Activated CD8-positive, alpha-beta T cell treated with anti-CD3 and anti-CD28 coated beads for 36 hours (primary cell): ENCODE measurements around the gene PEX14. TPM values are rescaled to one million over a fixed set of nuclear protein-coding genes. Genes with fewer than 3 reads are reported as not detected.

Source experiments
- ATAC-seq: fragments of 200-7000 bp; cut with Tn5 transposase; one replicate; pipeline ENCODE4 v1.10.0; 2021; ENCODE audit warnings: mild to moderate bottlenecking, moderate library complexity
- CTCF ChIA-PET: fragments of 350-600 bp; sonication (Branson Sonifier 250); formaldehyde crosslinking; loops from one replicate; lab custom pipeline; 2021; ENCODE audit warnings: antibody characterized with exemption; lab: Charles Lee
- POLR2A ChIA-PET: fragments of 350-600 bp; sonication (Branson Sonifier 250); formaldehyde crosslinking; loops from one replicate; lab custom pipeline; 2021; ENCODE audit warnings: antibody characterized with exemption; lab: Charles Lee
- DNase-seq: peaks from one replicate; pipeline ENCODE4 v3.0.0-alpha.2; 2020
- H3K27ac Mint-ChIP-seq: one replicate; pipeline ENCODE4 v1.8.0; 2021; ENCODE audit warnings: mild to moderate bottlenecking, mixed read lengths
- H3K27me3 Mint-ChIP-seq: one replicate; pipeline ENCODE4 v1.8.0; 2021; ENCODE audit warnings: mixed read lengths
- H3K36me3 Mint-ChIP-seq: one replicate; pipeline ENCODE4 v1.8.0; 2021; ENCODE audit warnings: low read depth, mixed read lengths
- H3K4me1 Mint-ChIP-seq: one replicate; pipeline ENCODE4 v1.8.0; 2021; ENCODE audit warnings: low read depth, mixed read lengths
- H3K4me3 Mint-ChIP-seq: one replicate; pipeline ENCODE4 v1.8.0; 2021; ENCODE audit warnings: mild to moderate bottlenecking, moderate library complexity, mixed read lengths
- H3K9me3 Mint-ChIP-seq: one replicate; pipeline ENCODE4 v1.8.0; 2021; ENCODE audit warnings: mixed read lengths
- intact Hi-C: fragments of 100-400 bp; cut with micrococcal nuclease; formaldehyde crosslinking; loops from one replicate; pipeline ENCODE4 v1.10.0; 2022
- total RNA-seq, 2 experiments: library from RNA; stranded (reverse); gene quantifications; one replicate each; pipeline ENCODE4 v1.2.3, GENCODE V29; 2021
- TF ChIP-seq, protein P1 (sequence below): fragments of 200-600 bp; IDR thresholded peaks from one replicate; pipeline ENCODE4 v1.8.0; 2022; ENCODE audit warnings: antibody characterized with exemption, mild to moderate bottlenecking

PEX14 gene
- total RNA-seq, 2 experiments from 2014 or later = 18.0 to 18.5 TPM

DNA sequence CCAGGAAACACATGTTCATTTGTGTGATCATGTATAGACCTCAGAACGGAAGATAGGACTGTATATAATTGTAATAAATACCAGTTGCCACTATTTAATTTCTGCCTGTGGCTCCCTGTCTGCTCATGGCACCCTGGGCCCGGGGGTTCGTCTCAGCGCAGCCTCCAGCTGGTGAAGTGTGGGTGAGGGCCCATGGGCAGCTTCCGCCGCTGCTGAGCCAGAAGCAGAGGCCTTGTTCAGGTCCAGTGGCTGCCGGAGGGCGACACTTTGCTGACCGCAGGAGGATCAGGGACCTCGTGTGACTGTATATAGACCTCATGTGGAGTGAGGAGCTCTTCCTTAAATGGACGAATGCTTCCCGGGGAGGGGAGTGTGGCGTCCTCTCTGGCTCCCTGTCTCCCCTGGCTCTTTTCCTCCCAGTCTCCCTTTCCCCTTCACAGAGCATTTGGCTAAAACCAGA is 155.9 kb downstream of the PEX14 start:
- no peak overlapping the region for H3K4me3 Mint-ChIP-seq
- DNase-seq (no peak), ATAC-seq (no peak)
- POLR2A ChIA-PET = interaction anchor here (0.9 to 1.0 kb wide), 2 partner anchors 13 to 80 kb away, joined by 3 read pairs; no protein-coding TSS in a partner anchor
- H3K36me3 Mint-ChIP-seq = peaks cover 5% of the 10 kb centered on the region
- H3K9me3 Mint-ChIP-seq = no peaks in the 10 kb centered on the region
- intact Hi-C loops = no loop called here
- TF ChIP-seq, protein P1, sequence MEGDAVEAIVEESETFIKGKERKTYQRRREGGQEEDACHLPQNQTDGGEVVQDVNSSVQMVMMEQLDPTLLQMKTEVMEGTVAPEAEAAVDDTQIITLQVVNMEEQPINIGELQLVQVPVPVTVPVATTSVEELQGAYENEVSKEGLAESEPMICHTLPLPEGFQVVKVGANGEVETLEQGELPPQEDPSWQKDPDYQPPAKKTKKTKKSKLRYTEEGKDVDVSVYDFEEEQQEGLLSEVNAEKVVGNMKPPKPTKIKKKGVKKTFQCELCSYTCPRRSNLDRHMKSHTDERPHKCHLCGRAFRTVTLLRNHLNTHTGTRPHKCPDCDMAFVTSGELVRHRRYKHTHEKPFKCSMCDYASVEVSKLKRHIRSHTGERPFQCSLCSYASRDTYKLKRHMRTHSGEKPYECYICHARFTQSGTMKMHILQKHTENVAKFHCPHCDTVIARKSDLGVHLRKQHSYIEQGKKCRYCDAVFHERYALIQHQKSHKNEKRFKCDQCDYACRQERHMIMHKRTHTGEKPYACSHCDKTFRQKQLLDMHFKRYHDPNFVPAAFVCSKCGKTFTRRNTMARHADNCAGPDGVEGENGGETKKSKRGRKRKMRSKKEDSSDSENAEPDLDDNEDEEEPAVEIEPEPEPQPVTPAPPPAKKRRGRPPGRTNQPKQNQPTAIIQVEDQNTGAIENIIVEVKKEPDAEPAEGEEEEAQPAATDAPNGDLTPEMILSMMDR = no peak
- H3K4me1 Mint-ChIP-seq = no peaks in the 10 kb centered on the region
- no peak overlapping the region for H3K27ac Mint-ChIP-seq
- CTCF ChIA-PET = no interaction called here
- no peaks in the 10 kb centered on the region for H3K27me3 Mint-ChIP-seq

DNA sequence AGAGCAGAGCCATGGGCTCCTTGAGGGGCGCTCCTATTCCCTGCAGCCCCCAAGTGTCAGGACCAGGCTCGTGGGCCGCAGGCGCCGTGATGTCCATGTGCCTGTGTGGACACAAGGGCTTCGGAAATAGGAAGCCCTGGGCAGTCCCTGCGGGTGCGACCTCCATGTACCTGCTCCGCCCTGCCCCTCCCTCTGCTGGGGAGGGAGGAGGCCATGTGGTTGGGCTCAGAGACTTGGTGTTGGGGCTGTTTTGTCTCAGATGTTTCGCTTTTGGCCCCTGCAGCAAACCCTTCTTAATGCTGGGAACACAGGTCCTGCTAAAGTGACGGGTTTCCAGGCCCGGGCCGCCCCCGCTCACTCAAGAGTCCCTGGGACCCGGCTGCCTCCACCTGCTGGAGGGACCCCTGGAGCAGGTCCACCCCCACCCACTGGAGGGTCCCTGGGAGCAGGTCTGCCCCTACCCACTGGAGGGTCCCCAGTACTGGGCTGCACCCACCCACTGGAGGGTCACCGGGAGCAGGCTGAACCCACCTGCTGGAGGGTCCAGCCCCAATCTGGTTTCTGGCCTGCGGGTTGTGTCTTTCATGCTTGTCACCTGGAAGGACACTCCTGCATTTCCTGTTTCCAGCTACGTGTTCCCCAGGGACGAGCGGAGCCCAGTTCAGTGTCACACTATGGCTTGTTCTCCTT is 156.5 kb downstream of the PEX14 start:
- CTCF ChIA-PET = no interaction called here
- POLR2A ChIA-PET = interaction anchor here (1.0 kb wide), 1 partner anchor 81 kb away, joined by 3 read pairs; no protein-coding TSS in a partner anchor
- no peaks in the 10 kb centered on the region for H3K4me1 Mint-ChIP-seq
- intact Hi-C loops = no loop called here
- no peak overlapping the region for H3K27ac Mint-ChIP-seq
- DNase-seq = no peak
- H3K27me3 Mint-ChIP-seq = no peaks in the 10 kb centered on the region
- no peak for ATAC-seq
- no peak overlapping the region for H3K4me3 Mint-ChIP-seq
- TF ChIP-seq, protein P1 = no peak
- no peaks in the 10 kb centered on the region for H3K9me3 Mint-ChIP-seq
- H3K36me3 Mint-ChIP-seq = peaks cover 5% of the 10 kb centered on the region

DNA sequence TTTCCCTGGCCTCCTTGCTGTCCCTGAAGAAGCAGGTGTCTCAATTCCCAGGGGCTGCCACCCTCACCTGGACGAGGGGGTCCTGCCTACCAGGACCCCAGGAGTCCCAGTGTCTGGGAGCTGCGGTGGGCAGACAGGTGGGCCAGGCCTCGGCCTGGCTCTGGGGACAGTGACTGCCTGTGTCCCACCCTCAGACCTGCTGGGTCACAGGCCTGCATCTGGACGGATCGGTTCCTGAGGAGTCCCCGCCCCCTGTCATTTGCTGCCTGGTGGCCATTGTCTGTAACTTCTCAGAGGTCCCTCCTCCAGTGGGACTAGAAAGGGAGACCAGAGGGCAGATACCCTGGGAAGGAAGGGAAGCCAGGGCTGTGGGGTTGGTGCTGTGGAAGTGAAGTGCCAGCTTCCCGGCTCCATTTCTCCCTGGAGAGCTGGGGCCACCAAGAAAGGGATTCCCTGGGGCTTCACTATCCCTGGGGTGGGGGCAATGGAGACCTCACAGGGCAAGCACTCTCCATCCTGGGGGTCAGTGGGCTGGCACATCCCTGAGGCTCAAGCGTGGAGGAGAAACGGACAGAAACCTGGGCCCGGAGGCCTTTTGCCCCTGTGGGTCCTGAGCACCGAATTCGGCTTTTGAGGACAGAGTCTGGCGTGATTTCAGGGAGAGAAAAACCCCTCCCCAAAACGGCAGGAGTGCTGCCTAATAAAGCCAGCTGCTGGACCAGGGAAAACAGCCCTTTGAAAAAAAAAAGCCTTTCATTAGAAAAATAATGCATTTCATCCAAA is 157.3 kb downstream of the PEX14 start:
- H3K4me1 Mint-ChIP-seq = no peaks in the 10 kb centered on the region
- CTCF ChIA-PET = no interaction called here
- POLR2A ChIA-PET = no interaction called here
- TF ChIP-seq, protein P1 = no peak
- no peaks in the 10 kb centered on the region for H3K9me3 Mint-ChIP-seq
- no peaks in the 10 kb centered on the region for H3K27me3 Mint-ChIP-seq
- DNase-seq = no peak
- peaks cover 5% of the 10 kb centered on the region for H3K36me3 Mint-ChIP-seq
- H3K4me3 Mint-ChIP-seq = no peak overlapping the region
- no peak for ATAC-seq
- H3K27ac Mint-ChIP-seq = no peak overlapping the region
- intact Hi-C loops = no loop called here

DNA sequence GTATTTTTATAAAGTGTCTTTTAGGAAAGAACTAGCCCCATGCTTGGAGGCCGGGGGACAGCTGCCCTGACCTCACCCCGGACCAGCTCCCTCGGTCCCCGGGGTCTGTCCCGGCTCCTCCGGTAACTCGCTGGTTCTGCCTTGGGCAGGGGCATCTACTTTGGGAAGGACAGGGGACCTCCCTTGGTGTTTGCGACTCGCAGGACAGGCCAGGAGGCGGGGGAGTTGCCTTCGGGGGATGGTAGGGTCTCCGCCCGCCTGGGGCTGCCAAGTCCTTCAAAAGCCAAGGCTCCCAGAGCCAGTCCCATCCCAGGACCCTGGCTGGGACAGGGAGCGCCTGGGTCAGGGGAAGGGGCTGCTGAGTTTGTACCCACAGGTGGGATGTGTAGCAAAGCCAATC is 157.9 kb downstream of the PEX14 start:
- Mint-ChIP-seq H3K9me3 (no peaks in the 10 kb centered on the region), H3K4me3 (no peak overlapping the region), H3K36me3 (peaks cover 5% of the 10 kb centered on the region), H3K27ac (no peak overlapping the region), H3K4me1 (no peaks in the 10 kb centered on the region), H3K27me3 (no peaks in the 10 kb centered on the region)
- ChIA-PET POLR2A (no interaction called here), CTCF (interaction anchor here (0.6 kb wide), 1 partner anchor 139 kb away, joined by 3 read pairs; no protein-coding TSS in a partner anchor)
- TF ChIP-seq, protein P1 = no peak
- no peak for DNase-seq
- ATAC-seq = no peak
- intact Hi-C loops = no loop called here

DNA sequence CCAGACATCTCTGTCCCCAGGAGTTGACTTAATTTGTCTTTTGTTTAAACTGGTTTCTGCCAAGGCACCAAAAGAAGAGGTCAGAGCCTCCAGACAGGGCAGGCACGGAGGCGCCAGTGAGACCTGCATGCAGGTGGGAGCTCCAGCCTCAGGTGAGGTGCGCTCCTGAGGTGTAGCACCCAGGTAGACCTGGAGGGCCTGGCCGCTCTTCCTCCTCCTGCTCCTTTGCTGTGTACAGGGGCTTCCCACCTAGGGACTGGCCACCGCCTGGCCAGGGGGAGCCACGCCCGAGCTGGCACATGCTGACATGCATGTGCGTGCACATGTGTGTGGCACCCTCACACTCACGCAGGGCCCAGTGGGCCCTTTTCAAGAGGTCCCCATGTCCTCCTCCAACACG is 158.7 kb downstream of the PEX14 start:
- Mint-ChIP-seq H3K4me1 (no peaks in the 10 kb centered on the region), H3K27me3 (no peaks in the 10 kb centered on the region), H3K9me3 (no peaks in the 10 kb centered on the region), H3K4me3 (no peak overlapping the region), H3K27ac (no peak overlapping the region), H3K36me3 (peaks cover 5% of the 10 kb centered on the region)
- ATAC-seq (no peak), DNase-seq (no peak)
- CTCF ChIA-PET = no interaction called here
- POLR2A ChIA-PET = no interaction called here
- TF ChIP-seq, protein P1 = no peak
- intact Hi-C loops = no loop called here
